Right lobe of liver (tissue), 4 donors: ENCODE data around the gene CD276.

Experiments
- CTCF ChIP-seq, 4 donors: fragments of 200-600 bp in 3 of 4; fragments of 450-650 bp in 1 of 4; IDR thresholded peaks; one replicate each; pipeline versions ENCODE4 v1.5.1 to v1.8.0; 2016 to 2022; ENCODE audit warnings: antibody characterized with exemption in 4 of 4, mild to moderate bottlenecking in 2 of 4
- POLR2A ChIP-seq: fragments of 450-650 bp; IDR thresholded peaks from one replicate; pipeline ENCODE4 v1.6.1; 2017; ENCODE audit warnings: antibody characterized with exemption, mild to moderate bottlenecking
- donor health status: DM: no; HTN: no; CAD: no.
- donor health status: DM: no; HTN: no; CAD: no.
- donor health status: DM: no; HTN: yes; CAD: no.

GRCh38 chr15:73756390-73756789, 72.2 kb downstream of the CD276 start:
- TF ChIP-seq CTCF (IDR thresholded peaks at IDR 0.05) = no peak
- no peak for TF ChIP-seq POLR2A
